GM15510 (cell line): Measurements from ENCODE around the gene NTHL1.

Source experiments
- POLR2A ChIP-seq: IDR thresholded peaks from 3 replicates; pipeline ENCODE4 v1.6.1; 2011; ENCODE audit warnings: borderline replicate concordance; ENCODE audit not compliant: insufficient read length; ENCODE audit errors: extremely low read depth

The NTHL1 gene

GRCh38 chr16:2078691-2079090 lies 31.1 kb upstream of the NTHL1 start:
- TF ChIP-seq POLR2A: no peak

- TF ChIP-seq POLR2A: no peak
Measured at GRCh38 chr16:2078096-2078495, 30.5 kb upstream of the NTHL1 start.

GRCh38 chr16:2077696-2078095 lies 30.1 kb upstream of the NTHL1 start:
- no peak for TF ChIP-seq POLR2A

GRCh38 chr16:2077016-2077415 lies 29.4 kb upstream of the NTHL1 start:
- TF ChIP-seq POLR2A: no peak

- no peak for TF ChIP-seq POLR2A
Measured at GRCh38 chr16:2076072-2076865, 28.6 kb upstream of the NTHL1 start.

GRCh38 chr16:2075631-2076030 lies 28.0 kb upstream of the NTHL1 start:
- TF ChIP-seq POLR2A: no peak

- no peak for TF ChIP-seq POLR2A
Measured at GRCh38 chr16:2074071-2074470, 26.4 kb upstream of the NTHL1 start.

GRCh38 chr16:2072926-2073325 lies 25.3 kb upstream of the NTHL1 start:
- no peak for TF ChIP-seq POLR2A

- TF ChIP-seq POLR2A: no peak
Measured at GRCh38 chr16:2071454-2072202, 24.0 kb upstream of the NTHL1 start.

- TF ChIP-seq POLR2A: no peak
Measured at GRCh38 chr16:2070576-2071453, 23.2 kb upstream of the NTHL1 start.

- no peak for TF ChIP-seq POLR2A
Measured at GRCh38 chr16:2066139-2066538, 18.5 kb upstream of the NTHL1 start.

GRCh38 chr16:2064368-2064945 lies 16.8 kb upstream of the NTHL1 start:
- TF ChIP-seq POLR2A: no peak

GRCh38 chr16:2063861-2064260 lies 16.2 kb upstream of the NTHL1 start:
- TF ChIP-seq POLR2A: no peak

- TF ChIP-seq POLR2A: no peak
Measured at GRCh38 chr16:2062801-2063200, 15.2 kb upstream of the NTHL1 start.

- no peak for TF ChIP-seq POLR2A
Measured at GRCh38 chr16:2061526-2061925, 13.9 kb upstream of the NTHL1 start.

- no peak for TF ChIP-seq POLR2A
Measured at GRCh38 chr16:2061023-2061422, 13.4 kb upstream of the NTHL1 start.

GRCh38 chr16:2060346-2060745 lies 12.7 kb upstream of the NTHL1 start:
- TF ChIP-seq POLR2A: no peak
